Measurements from ENCODE around the gene ZNF524. TPM values are rescaled to one million over a fixed set of nuclear protein-coding genes. Genes with fewer than 3 reads are reported as not detected.
A peak's percentile ranks its signal among the peaks of the same experiment; 100 is the strongest.

ZNF524 gene
- total RNA-seq, 2 experiments from 2014 or later, result 25.2 to 26.6 TPM

GRCh38 chr19:55599468-55599841 lies 633 bp upstream of the ZNF524 start, which contains the start of gene FIZ1:
Gene FIZ1 (minus strand): TSS chr19:55599517. CDS start chr19:55597865, 1,652 bp downstream.
- POLR2A ChIA-PET, result interaction anchor here (0.6 to 3.4 kb wide), 21 partner anchors 12 to 1151 kb away, joined by 3 to 49 read pairs (median 4); partner anchors contain the start of genes HSPBP1, ISOC2, LENG8 and PPP6R1
- H3K27me3 Mint-ChIP-seq, result no peaks in the 10 kb centered on the region
- DNase-seq (peak; percentile 95), ATAC-seq (ENCODE audit: low read depth) (peak; percentile 77)
- H3K4me1 Mint-ChIP-seq, result peaks cover 23% of the 10 kb centered on the region
- H3K36me3 Mint-ChIP-seq, result peaks cover 32% of the 10 kb centered on the region
- H3K4me3 Mint-ChIP-seq, result peak within 1 kb of the TSS; percentile 99
- H3K9me3 Mint-ChIP-seq, result no peaks in the 10 kb centered on the region
- H3K27ac Mint-ChIP-seq, result peak within 1 kb of the TSS; percentile 99

GRCh38 chr19:55600662-55601028 lies 557 bp downstream of the ZNF524 start:
- H3K4me1 Mint-ChIP-seq, result peaks cover 27% of the 10 kb centered on the region
- POLR2A ChIA-PET, result interaction anchor here (0.6 to 3.4 kb wide), 5 partner anchors 17 to 346 kb away, joined by 3 to 18 read pairs (median 4); partner anchors contain the start of gene U2AF2

GRCh38 chr19:55601084-55601483 lies 996 bp downstream of the ZNF524 start:
- Mint-ChIP-seq H3K9me3 (no peaks in the 10 kb centered on the region), H3K27me3 (no peaks in the 10 kb centered on the region), H3K4me1 (peaks cover 28% of the 10 kb centered on the region), H3K27ac (peak overlapping the region; percentile 87), H3K4me3 (peak overlapping the region; percentile 86), H3K36me3 (peaks cover 18% of the 10 kb centered on the region)
- POLR2A ChIA-PET, result interaction anchor here (0.6 to 3.4 kb wide), 3 partner anchors 31 to 125 kb away, joined by 3 to 18 read pairs (median 3); partner anchors contain the start of gene U2AF2
- ATAC-seq (ENCODE audit: low read depth) (no peak), DNase-seq (no peak)

More at GRCh38 chr19:55600662-55601028, 557 bp downstream of the ZNF524 start:
- Mint-ChIP-seq H3K27me3 (no peaks in the 10 kb centered on the region), H3K36me3 (peaks cover 22% of the 10 kb centered on the region), H3K9me3 (no peaks in the 10 kb centered on the region), H3K27ac (peak overlapping the region; percentile 87), H3K4me3 (peak overlapping the region; percentile 86)
- ATAC-seq (ENCODE audit: low read depth) (no peak), DNase-seq (no peak)

- no peak for DNase-seq
- Mint-ChIP-seq H3K4me1 (peaks cover 40% of the 10 kb centered on the region), H3K36me3 (peaks cover 15% of the 10 kb centered on the region), H3K4me3 (no peak overlapping the region), H3K27ac (no peak overlapping the region), H3K27me3 (no peaks in the 10 kb centered on the region), H3K9me3 (no peaks in the 10 kb centered on the region)
- no peak for ATAC-seq (ENCODE audit: low read depth)
- POLR2A ChIA-PET, result no interaction called here
Observed at GRCh38 chr19:55602104-55603001, 2.3 kb downstream of the ZNF524 start.

GRCh38 chr19:55603115-55603514 lies 3.0 kb downstream of the ZNF524 start:
- ATAC-seq (ENCODE audit: low read depth) (no peak), DNase-seq (no peak)
- POLR2A ChIA-PET, result interaction anchor here (1.7 kb wide), 1 partner anchor 195 kb away, joined by 4 read pairs; the partner anchor contains the start of gene UBE2S
- peaks cover 44% of the 10 kb centered on the region for H3K4me1 Mint-ChIP-seq
- no peaks in the 10 kb centered on the region for H3K27me3 Mint-ChIP-seq
- H3K36me3 Mint-ChIP-seq, result peaks cover 15% of the 10 kb centered on the region
- H3K9me3 Mint-ChIP-seq, result no peaks in the 10 kb centered on the region
- H3K4me3 Mint-ChIP-seq, result peak overlapping the region; percentile 38
- peak overlapping the region; percentile 78 for H3K27ac Mint-ChIP-seq

- no peaks in the 10 kb centered on the region for H3K9me3 Mint-ChIP-seq
- H3K4me1 Mint-ChIP-seq, result peaks cover 44% of the 10 kb centered on the region
- H3K27me3 Mint-ChIP-seq, result no peaks in the 10 kb centered on the region
- DNase-seq, result no peak
- peak overlapping the region; percentile 85 for H3K4me3 Mint-ChIP-seq
- POLR2A ChIA-PET, result interaction anchor here (0.6 to 2.8 kb wide), 7 partner anchors 22 to 265 kb away, joined by 3 to 29 read pairs (median 4); partner anchors contain the start of genes TMEM238, UBE2S, ZNF628 and ZNF784
- no peak for ATAC-seq (ENCODE audit: low read depth)
- peak overlapping the region; percentile 78 for H3K27ac Mint-ChIP-seq
- peaks cover 16% of the 10 kb centered on the region for H3K36me3 Mint-ChIP-seq
Observed at GRCh38 chr19:55603581-55604292, 3.6 kb downstream of the ZNF524 start.

GRCh38 chr19:55605207-55605636 lies 5.1 kb downstream of the ZNF524 start:
- Mint-ChIP-seq H3K27me3 (no peaks in the 10 kb centered on the region), H3K36me3 (peaks cover 23% of the 10 kb centered on the region), H3K4me3 (peak overlapping the region; percentile 85), H3K9me3 (no peaks in the 10 kb centered on the region), H3K4me1 (peaks cover 46% of the 10 kb centered on the region), H3K27ac (peak overlapping the region; percentile 92)
- ATAC-seq (ENCODE audit: low read depth) (peak; percentile 83), DNase-seq (peak; percentile 97)
- POLR2A ChIA-PET, result interaction anchor here (1.1 to 2.8 kb wide), 10 partner anchors 16 to 221 kb away, joined by 3 to 29 read pairs (median 4); partner anchors contain the start of genes NAT14, TMEM238, ZNF628 and ZNF784

- DNase-seq (peak; percentile 69), ATAC-seq (ENCODE audit: low read depth) (peak; percentile 30)
- H3K27ac Mint-ChIP-seq, result peak within 1 kb of the TSS; percentile 92
- POLR2A ChIA-PET, result interaction anchor here (0.8 to 2.8 kb wide), 13 partner anchors 12 to 304 kb away, joined by 3 to 29 read pairs (median 4); partner anchors contain the start of genes NAT14, ZNF628 and ZNF784
- H3K36me3 Mint-ChIP-seq, result peaks cover 25% of the 10 kb centered on the region
- H3K4me1 Mint-ChIP-seq, result peaks cover 46% of the 10 kb centered on the region
- H3K9me3 Mint-ChIP-seq, result no peaks in the 10 kb centered on the region
- H3K4me3 Mint-ChIP-seq, result peak within 1 kb of the TSS; percentile 96
- H3K27me3 Mint-ChIP-seq, result no peaks in the 10 kb centered on the region
Observed at GRCh38 chr19:55605637-55606470, 5.8 kb downstream of the ZNF524 start, which contains the start of gene ZNF865. Gene ZNF865 (plus strand): TSS chr19:55605647. CDS start chr19:55613619, 7,972 bp downstream.

GRCh38 chr19:55606471-55606787 lies 6.3 kb downstream of the ZNF524 start:
- no peaks in the 10 kb centered on the region for H3K27me3 Mint-ChIP-seq
- peak overlapping the region; percentile 96 for H3K4me3 Mint-ChIP-seq
- peaks cover 42% of the 10 kb centered on the region for H3K4me1 Mint-ChIP-seq
- no peak for DNase-seq
- H3K27ac Mint-ChIP-seq, result peak overlapping the region; percentile 92
- no peak for ATAC-seq (ENCODE audit: low read depth)
- H3K9me3 Mint-ChIP-seq, result no peaks in the 10 kb centered on the region
- POLR2A ChIA-PET, result interaction anchor here (0.8 to 2.8 kb wide), 12 partner anchors 12 to 305 kb away, joined by 3 to 29 read pairs (median 4); partner anchors contain the start of genes ZNF628 and ZNF784
- peaks cover 25% of the 10 kb centered on the region for H3K36me3 Mint-ChIP-seq

- Mint-ChIP-seq H3K27ac (peak overlapping the region; percentile 92), H3K4me1 (peaks cover 39% of the 10 kb centered on the region), H3K9me3 (no peaks in the 10 kb centered on the region), H3K4me3 (peak overlapping the region; percentile 96), H3K36me3 (peaks cover 25% of the 10 kb centered on the region), H3K27me3 (no peaks in the 10 kb centered on the region)
- DNase-seq (no peak), ATAC-seq (ENCODE audit: low read depth) (no peak)
- POLR2A ChIA-PET, result interaction anchor here (1.1 to 2.8 kb wide), 6 partner anchors 14 to 305 kb away, joined by 3 to 29 read pairs (median 4); partner anchors contain the start of genes ZNF628 and ZNF784
Observed at GRCh38 chr19:55606817-55607216, 6.7 kb downstream of the ZNF524 start.

- ATAC-seq (ENCODE audit: low read depth) (no peak), DNase-seq (no peak)
- no peaks in the 10 kb centered on the region for H3K27me3 Mint-ChIP-seq
- H3K9me3 Mint-ChIP-seq, result no peaks in the 10 kb centered on the region
- no peak overlapping the region for H3K4me3 Mint-ChIP-seq
- H3K36me3 Mint-ChIP-seq, result peaks cover 27% of the 10 kb centered on the region
- POLR2A ChIA-PET, result interaction anchor here (1.5 kb wide), 1 partner anchor 11 kb away, joined by 5 read pairs; no protein-coding TSS in a partner anchor
- no peak overlapping the region for H3K27ac Mint-ChIP-seq
- H3K4me1 Mint-ChIP-seq, result peaks cover 33% of the 10 kb centered on the region
Observed at GRCh38 chr19:55609326-55609725, 9.2 kb downstream of the ZNF524 start.

Measured in activated naive CD8-positive, alpha-beta T cell treated with anti-CD3 and anti-CD28 coated beads, Interleukin-2, amount 10 ng/mL, durations not matched to agents 7 days and 5 days (primary cell).